Measurements from ENCODE around the gene DNAH6. TPM values are rescaled to one million over a fixed set of nuclear protein-coding genes. Genes with fewer than 3 reads are reported as not detected.

Gene DNAH6
- polyA plus RNA-seq, 1 donor (not counting 4 experiments of a cell fraction or from before 2014, with no cell fraction given) = 0.05 TPM

DNA sequence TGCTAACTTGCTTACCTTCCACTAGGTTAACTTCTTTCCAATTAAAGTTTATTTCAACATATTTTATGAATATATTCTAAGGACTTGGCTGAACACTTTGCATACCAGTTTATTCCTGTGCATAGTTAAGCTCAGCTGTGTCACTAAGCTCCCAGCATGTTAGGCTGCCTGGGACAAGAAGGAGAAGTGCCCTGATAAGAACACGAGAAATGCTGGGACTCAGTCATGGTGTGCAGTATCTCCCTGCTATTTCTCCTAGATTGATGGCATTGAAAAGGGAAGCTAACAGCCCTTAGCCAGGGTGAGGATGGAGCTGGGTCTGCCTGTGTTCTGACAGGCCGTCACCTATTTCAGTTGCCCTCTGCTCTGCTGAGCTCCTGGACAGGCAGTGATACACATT, 200.3 kb downstream of the DNAH6 start:
- Histone ChIP-seq H4K20me1 (ENCODE audit: control insufficient read depth, extremely low read depth, insufficient read depth, low read length) (no peaks in the 10 kb centered on the region), H2AFZ (ENCODE audit: control insufficient read depth, low read length) (no peak overlapping the region), H3K4me2 (ENCODE audit: control insufficient read depth, extremely low read depth, insufficient read depth, low read depth, low read length) (no peak overlapping the region), H3K27ac (ENCODE audit: control insufficient read depth, insufficient read depth, low read length) (no peak overlapping the region), H3K79me2 (ENCODE audit: control insufficient read depth, insufficient read depth, low read length) (no peaks in the 10 kb centered on the region), H3K4me1 (ENCODE audit: control insufficient read depth, extremely low read depth, insufficient read depth, low read length) (no peaks in the 10 kb centered on the region), H3K9me3 (ENCODE audit: control insufficient read depth, low read depth, low read length) (no peaks in the 10 kb centered on the region), H3K36me3 (ENCODE audit: control insufficient read depth in 2 of 2, extremely low read depth in 1 of 2, insufficient read depth in 2 of 2, low read length in 2 of 2) (no peaks in the 10 kb centered on the region), H3K27me3 (ENCODE audit: control insufficient read depth, extremely low read depth, insufficient read depth, low read length) (no peaks in the 10 kb centered on the region), H3K9me1 (ENCODE audit: control insufficient read depth, extremely low read depth, insufficient read depth, low read length) (no peaks in the 10 kb centered on the region), H3K4me3 (ENCODE audit: control insufficient read depth in 2 of 3, extremely low read depth in 1 of 3, insufficient read depth in 2 of 3, low read depth in 1 of 3, low read length in 3 of 3) (no peak overlapping the region), H3K9ac (ENCODE audit: control insufficient read depth, extremely low read depth, insufficient read depth, low read length) (no peak overlapping the region)
- no peak for TF ChIP-seq EZH2 (IDR thresholded peaks at IDR 0.05; ENCODE audit: low read length)
- TF ChIP-seq, protein P1, sequence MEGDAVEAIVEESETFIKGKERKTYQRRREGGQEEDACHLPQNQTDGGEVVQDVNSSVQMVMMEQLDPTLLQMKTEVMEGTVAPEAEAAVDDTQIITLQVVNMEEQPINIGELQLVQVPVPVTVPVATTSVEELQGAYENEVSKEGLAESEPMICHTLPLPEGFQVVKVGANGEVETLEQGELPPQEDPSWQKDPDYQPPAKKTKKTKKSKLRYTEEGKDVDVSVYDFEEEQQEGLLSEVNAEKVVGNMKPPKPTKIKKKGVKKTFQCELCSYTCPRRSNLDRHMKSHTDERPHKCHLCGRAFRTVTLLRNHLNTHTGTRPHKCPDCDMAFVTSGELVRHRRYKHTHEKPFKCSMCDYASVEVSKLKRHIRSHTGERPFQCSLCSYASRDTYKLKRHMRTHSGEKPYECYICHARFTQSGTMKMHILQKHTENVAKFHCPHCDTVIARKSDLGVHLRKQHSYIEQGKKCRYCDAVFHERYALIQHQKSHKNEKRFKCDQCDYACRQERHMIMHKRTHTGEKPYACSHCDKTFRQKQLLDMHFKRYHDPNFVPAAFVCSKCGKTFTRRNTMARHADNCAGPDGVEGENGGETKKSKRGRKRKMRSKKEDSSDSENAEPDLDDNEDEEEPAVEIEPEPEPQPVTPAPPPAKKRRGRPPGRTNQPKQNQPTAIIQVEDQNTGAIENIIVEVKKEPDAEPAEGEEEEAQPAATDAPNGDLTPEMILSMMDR (optimal IDR thresholded peaks at IDR 0.05 in 1 of 3, IDR thresholded peaks at IDR 0.05 in 1 of 3, conservative IDR thresholded peaks at IDR 0.05 in 1 of 3; ENCODE audit: extremely low read depth in 1 of 3, insufficient read depth in 2 of 3, low read length in 3 of 3) = no peak
- dilution Hi-C loops (cut with MboI; ENCODE audit: extremely low pct_ligation_motif_present, low sequenced_read_pairs) = no loop called here
- FAIRE-seq (no peak), DNase-seq (ENCODE audit: low read depth, low spot score) (no peak)

DNA sequence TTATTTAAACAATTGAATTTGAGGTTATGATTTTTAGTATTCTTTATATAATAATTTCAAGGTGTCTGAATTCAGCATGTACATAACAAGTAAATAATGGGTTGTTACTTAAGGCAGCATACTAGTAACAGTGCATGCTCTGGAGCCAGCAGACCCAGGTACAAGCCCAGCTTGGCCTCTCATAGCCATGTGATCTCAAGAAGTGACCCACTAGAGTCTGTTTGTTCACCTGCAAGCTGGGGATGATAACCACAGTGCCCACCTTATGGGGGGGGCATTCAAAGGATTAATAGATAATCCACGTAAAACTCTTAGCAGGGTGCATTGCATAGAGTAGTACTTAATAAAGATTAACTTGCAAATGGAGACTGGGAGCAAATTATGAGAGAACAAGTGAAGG, 201.0 kb downstream of the DNAH6 start:
- Histone ChIP-seq H3K79me2 (ENCODE audit: control insufficient read depth, insufficient read depth, low read length) (no peaks in the 10 kb centered on the region), H3K27me3 (ENCODE audit: control insufficient read depth, extremely low read depth, insufficient read depth, low read length) (no peaks in the 10 kb centered on the region), H2AFZ (ENCODE audit: control insufficient read depth, low read length) (no peak overlapping the region), H3K9me3 (ENCODE audit: control insufficient read depth, low read depth, low read length) (no peaks in the 10 kb centered on the region), H3K4me1 (ENCODE audit: control insufficient read depth, extremely low read depth, insufficient read depth, low read length) (no peaks in the 10 kb centered on the region), H3K4me3 (ENCODE audit: control insufficient read depth in 2 of 3, extremely low read depth in 1 of 3, insufficient read depth in 2 of 3, low read depth in 1 of 3, low read length in 3 of 3) (no peak overlapping the region), H3K36me3 (ENCODE audit: control insufficient read depth in 2 of 2, extremely low read depth in 1 of 2, insufficient read depth in 2 of 2, low read length in 2 of 2) (no peaks in the 10 kb centered on the region), H4K20me1 (ENCODE audit: control insufficient read depth, extremely low read depth, insufficient read depth, low read length) (no peaks in the 10 kb centered on the region), H3K9ac (ENCODE audit: control insufficient read depth, extremely low read depth, insufficient read depth, low read length) (no peak overlapping the region), H3K4me2 (ENCODE audit: control insufficient read depth, extremely low read depth, insufficient read depth, low read depth, low read length) (no peak overlapping the region), H3K27ac (ENCODE audit: control insufficient read depth, insufficient read depth, low read length) (no peak overlapping the region), H3K9me1 (ENCODE audit: control insufficient read depth, extremely low read depth, insufficient read depth, low read length) (no peaks in the 10 kb centered on the region)
- TF ChIP-seq EZH2 (IDR thresholded peaks at IDR 0.05; ENCODE audit: low read length) = no peak
- TF ChIP-seq, protein P1 (optimal IDR thresholded peaks at IDR 0.05 in 1 of 3, IDR thresholded peaks at IDR 0.05 in 1 of 3, conservative IDR thresholded peaks at IDR 0.05 in 1 of 3; ENCODE audit: extremely low read depth in 1 of 3, insufficient read depth in 2 of 3, low read length in 3 of 3) = no peak
- no peak for DNase-seq (ENCODE audit: low read depth, low spot score)
- no peak for FAIRE-seq
- dilution Hi-C loops (cut with MboI; ENCODE audit: extremely low pct_ligation_motif_present, low sequenced_read_pairs) = no loop called here
